ENCODE data around the gene TSPAN14. TPM values are rescaled to one million over a fixed set of nuclear protein-coding genes. Genes with fewer than 3 reads are reported as not detected.

Gene TSPAN14
- total RNA-seq, 1 donor, result 23.9 TPM

- H3K27ac ChIP-seq (ENCODE audit: low read depth, low read length), result no peak overlapping the region
- no peak overlapping the region for H3K4me2 ChIP-seq (ENCODE audit: insufficient read depth, low read length)
- H3K4me3 ChIP-seq (ENCODE audit: insufficient read depth, low read length), result no peak overlapping the region
- peaks cover 8% of the 10 kb centered on the region for H4K20me1 ChIP-seq (ENCODE audit: insufficient read depth, low read length)
- H3K79me2 ChIP-seq (ENCODE audit: insufficient read depth, low read length), result peaks cover 37% of the 10 kb centered on the region
- H3K36me3 ChIP-seq (ENCODE audit: insufficient read depth, low read length), result no peaks in the 10 kb centered on the region
- peak; percentile 29 for DNase-seq (ENCODE audit: insufficient read length, low spot score, missing footprints)
- H3K4me1 ChIP-seq (ENCODE audit: insufficient read depth, low read length), result peaks cover 64% of the 10 kb centered on the region
- no peaks in the 10 kb centered on the region for H3K27me3 ChIP-seq (ENCODE audit: insufficient read depth, low read length)
- H3K9me3 ChIP-seq (ENCODE audit: low read depth, low read length), result no peaks in the 10 kb centered on the region
- TF ChIP-seq, protein P1, sequence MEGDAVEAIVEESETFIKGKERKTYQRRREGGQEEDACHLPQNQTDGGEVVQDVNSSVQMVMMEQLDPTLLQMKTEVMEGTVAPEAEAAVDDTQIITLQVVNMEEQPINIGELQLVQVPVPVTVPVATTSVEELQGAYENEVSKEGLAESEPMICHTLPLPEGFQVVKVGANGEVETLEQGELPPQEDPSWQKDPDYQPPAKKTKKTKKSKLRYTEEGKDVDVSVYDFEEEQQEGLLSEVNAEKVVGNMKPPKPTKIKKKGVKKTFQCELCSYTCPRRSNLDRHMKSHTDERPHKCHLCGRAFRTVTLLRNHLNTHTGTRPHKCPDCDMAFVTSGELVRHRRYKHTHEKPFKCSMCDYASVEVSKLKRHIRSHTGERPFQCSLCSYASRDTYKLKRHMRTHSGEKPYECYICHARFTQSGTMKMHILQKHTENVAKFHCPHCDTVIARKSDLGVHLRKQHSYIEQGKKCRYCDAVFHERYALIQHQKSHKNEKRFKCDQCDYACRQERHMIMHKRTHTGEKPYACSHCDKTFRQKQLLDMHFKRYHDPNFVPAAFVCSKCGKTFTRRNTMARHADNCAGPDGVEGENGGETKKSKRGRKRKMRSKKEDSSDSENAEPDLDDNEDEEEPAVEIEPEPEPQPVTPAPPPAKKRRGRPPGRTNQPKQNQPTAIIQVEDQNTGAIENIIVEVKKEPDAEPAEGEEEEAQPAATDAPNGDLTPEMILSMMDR (IDR thresholded peaks at IDR 0.05; ENCODE audit: extremely low read depth, low read depth, low read length), result no peak
- H2AFZ ChIP-seq (ENCODE audit: low read length), result no peak overlapping the region
These were observed 47.3 kb downstream of the TSPAN14 start for GRCh38 chr10:80501381-80501912.

- TF ChIP-seq, protein P1 (IDR thresholded peaks at IDR 0.05; ENCODE audit: extremely low read depth, low read depth, low read length), result no peak
- no peaks in the 10 kb centered on the region for H3K27me3 ChIP-seq (ENCODE audit: insufficient read depth, low read length)
- H3K9me3 ChIP-seq (ENCODE audit: low read depth, low read length), result no peaks in the 10 kb centered on the region
- H2AFZ ChIP-seq (ENCODE audit: low read length), result no peak overlapping the region
- no peak overlapping the region for H3K27ac ChIP-seq (ENCODE audit: low read depth, low read length)
- no peaks in the 10 kb centered on the region for H3K36me3 ChIP-seq (ENCODE audit: insufficient read depth, low read length)
- peaks cover 35% of the 10 kb centered on the region for H3K79me2 ChIP-seq (ENCODE audit: insufficient read depth, low read length)
- H3K4me1 ChIP-seq (ENCODE audit: insufficient read depth, low read length), result peaks cover 65% of the 10 kb centered on the region
- peak; percentile 42 for DNase-seq (ENCODE audit: insufficient read length, low spot score, missing footprints)
- H3K4me2 ChIP-seq (ENCODE audit: insufficient read depth, low read length), result no peak overlapping the region
- no peak overlapping the region for H3K4me3 ChIP-seq (ENCODE audit: insufficient read depth, low read length)
- peaks cover 8% of the 10 kb centered on the region for H4K20me1 ChIP-seq (ENCODE audit: insufficient read depth, low read length)
These were observed 47.9 kb downstream of the TSPAN14 start for GRCh38 chr10:80501913-80502521.

DNA sequence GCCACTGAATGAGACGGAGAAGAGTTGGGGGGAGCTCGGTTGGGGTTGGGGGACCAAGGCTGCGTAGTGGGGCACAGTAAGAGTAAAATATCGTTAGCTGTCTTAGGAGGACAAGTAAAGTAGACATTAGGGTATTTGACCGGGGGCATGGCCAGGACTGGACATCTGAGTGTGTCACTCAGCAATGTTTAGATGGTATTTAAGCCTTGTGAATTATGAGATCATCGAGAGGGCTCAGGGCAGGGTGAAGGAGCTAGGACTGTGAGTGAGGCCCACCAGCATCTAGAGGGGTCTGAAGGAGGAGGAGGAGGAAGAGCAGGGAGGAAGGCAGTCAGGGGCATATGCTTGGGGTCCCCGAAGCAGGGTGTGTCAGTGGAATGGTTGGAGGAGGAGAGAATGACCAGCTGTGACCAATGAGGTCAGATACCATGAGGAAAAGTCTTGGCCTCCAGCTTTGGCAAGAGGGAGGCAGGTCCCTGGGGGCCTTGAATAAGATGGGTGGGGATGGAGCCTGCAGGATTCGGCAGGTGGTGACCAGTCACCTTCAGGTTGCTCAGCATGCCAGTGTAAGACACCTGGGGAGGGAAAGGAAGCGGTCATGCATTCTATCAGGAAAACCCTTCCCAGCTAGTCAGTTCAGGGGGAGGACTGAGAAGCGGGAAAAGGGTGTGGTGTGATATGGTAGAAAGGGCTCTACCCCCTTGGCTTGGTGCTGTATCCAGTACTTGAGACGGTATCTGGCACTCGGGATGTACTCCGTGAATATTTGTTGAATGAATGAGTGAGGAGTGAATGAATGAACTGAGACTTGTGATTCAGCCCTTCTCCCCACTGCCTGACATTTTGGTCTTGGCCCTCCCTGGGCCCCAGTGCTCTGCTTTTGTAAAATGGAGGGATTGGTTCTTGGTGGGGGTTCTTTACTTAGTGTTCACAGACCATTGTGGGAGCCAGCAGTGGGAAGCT is 48.8 kb downstream of the TSPAN14 start:
- TF ChIP-seq, protein P1 (IDR thresholded peaks at IDR 0.05; ENCODE audit: extremely low read depth, low read depth, low read length), result no peak
- no peak overlapping the region for H3K27ac ChIP-seq (ENCODE audit: low read depth, low read length)

More for the DNA sequence above, 48.8 kb downstream of the TSPAN14 start:
- Histone ChIP-seq H3K27me3 (ENCODE audit: insufficient read depth, low read length) (no peaks in the 10 kb centered on the region), H3K4me2 (ENCODE audit: insufficient read depth, low read length) (no peak overlapping the region), H3K9me3 (ENCODE audit: low read depth, low read length) (no peaks in the 10 kb centered on the region), H2AFZ (ENCODE audit: low read length) (no peak overlapping the region), H3K79me2 (ENCODE audit: insufficient read depth, low read length) (peaks cover 35% of the 10 kb centered on the region), H4K20me1 (ENCODE audit: insufficient read depth, low read length) (peaks cover 6% of the 10 kb centered on the region), H3K4me1 (ENCODE audit: insufficient read depth, low read length) (peaks cover 57% of the 10 kb centered on the region), H3K36me3 (ENCODE audit: insufficient read depth, low read length) (no peaks in the 10 kb centered on the region), H3K4me3 (ENCODE audit: insufficient read depth, low read length) (no peak overlapping the region)
- peak; percentile 53 for DNase-seq (ENCODE audit: insufficient read length, low spot score, missing footprints)

Data from osteoblast (primary cell).